Loucy (cell line): ENCODE results near the gene GPT2.

Source experiments
- CTCF ChIP-seq: fragments of 200-600 bp; sonication (generic); conservative IDR thresholded peaks from 2 replicates; pipeline ENCODE4 v1.5.1; 2014; ENCODE audit warnings: mild to moderate bottlenecking, antibody characterized with exemption, low read length
- EZH2phosphoT487 ChIP-seq: fragments of 200-600 bp; IDR thresholded peaks from 2 replicates; pipeline ENCODE4 v1.6.1; 2018; ENCODE audit warnings: antibody characterized with exemption, mild to moderate bottlenecking, moderate library complexity, borderline replicate concordance

- no peak for TF ChIP-seq CTCF
- no peak for TF ChIP-seq EZH2phosphoT487
Observed at GRCh38 chr16:46975165-46975564, 91.0 kb downstream of the GPT2 start.
